Pancreas (tissue), 10 donors: Measurements from ENCODE around the gene ELP1. TPM values are rescaled to one million over a fixed set of nuclear protein-coding genes. Genes with fewer than 3 reads are reported as not detected.
"Not testable (repeated sequence)": the region's sequence is repeated elsewhere in the genome, so short reads cannot be mapped to it uniquely, and the experiment has no call there.

Experiments
- ATAC-seq, 4 donors: fragments of 200-7000 bp; cut with Tn5 transposase; one replicate each; pipeline versions ENCODE4 v1.8.0 to v1.9.1; 2020; ENCODE audit warnings: mild to moderate bottlenecking in 4 of 4, moderate library complexity in 4 of 4
- DNase-seq, 6 donors: peaks; one replicate each; pipeline ENCODE4 v3.0.0-alpha.2; 2020
- FAIRE-seq: peaks from 2 replicates; lab custom pipeline; 2012; peaks lifted over from hg19 to GRCh38; lab: Jason Lieb, UNC
- H3K27ac ChIP-seq, 4 donors: fragments of 200-600 bp; sonication (generic); 1 replicate in 3 of 4; 2 replicates in 1 of 4; pipeline versions ENCODE4 v1.5.0 to v1.8.0; 2020
- H3K27me3 ChIP-seq, 4 donors: fragments of 200-600 bp; one replicate each; pipeline ENCODE4 v1.8.0; 2021
- H3K36me3 ChIP-seq, 3 donors: fragments of 200-600 bp; sonication (generic) in 1 of 3; one replicate each; pipeline versions ENCODE4 v1.5.0 to v1.8.0; 2020 to 2021
- H3K4me1 ChIP-seq, 3 donors: fragments of 200-600 bp; one replicate each; pipeline ENCODE4 v1.8.0; 2021
- H3K4me3 ChIP-seq, 4 donors: fragments of 200-600 bp; sonication (generic) in 2 of 4; one replicate each; pipeline versions ENCODE4 v1.5.0 to v1.8.0; 2020 to 2021
- H3K9me3 ChIP-seq, 4 donors: fragments of 200-600 bp; one replicate each; pipeline ENCODE4 v1.8.0; 2021
- WGBS, 2 donors: extraction: QIAGEN DNeasy Blood & Tissue Kit; methylation state at CpG; one replicate each; pipeline ENCODE4 v1.1.7; 2013; 5-methylcytosine and 5-hydroxymethylcytosine counted together
- intact Hi-C, 3 donors: fragments of 100-400 bp; cut with DNase I; formaldehyde crosslinking; loops; one replicate each; pipeline versions ENCODE4 v1.11.1 to v1.14.2; 2022
- polyA plus RNA-seq, 2 donors: library from polyadenylated mRNA; stranded (reverse); fragments of 200-250 nt; gene quantifications; one replicate each; pipeline ENCODE4 v1.2.3, GENCODE V29; 2013
- total RNA-seq, 6 donors: library from RNA; stranded (reverse); fragmentation: NEBNext Ultra II Directional in 4 of 6; extraction: Animal tissue kit (Norgen Biotek cat#: 25700) in 4 of 6; gene quantifications; one replicate each; pipeline versions ENCODE4 v1.2.1 to v1.2.4, GENCODE V29; 2021 to 2023
- TF ChIP-seq, protein P1 (sequence below), 4 donors: fragments of 200-600 bp; sonication (generic) in 3 of 4; IDR thresholded peaks; one replicate each; pipeline versions ENCODE4 v1.5.0 to v1.8.0; 2021; ENCODE audit warnings: antibody characterized with exemption in 4 of 4
- donor health status: healthy with polysubstance abuse.
- donor health status: DM: no; HTN: no; CAD: no; lungs with moderate emphysema.
- donor health status: DM: no; HTN: no; CAD: no.
- donor health status: control.
- donor health status: control.
- donor health status: Bipolar disorder and iron deficiency.
- donor health status: DM: yes; HTN: yes; CAD: no.
- donor health status: DM: no; HTN: no; CAD: no.
- donor health status: DM: no; HTN: no; CAD: no.
- donor health status: DM: yes; HTN: yes; CAD: no.

ELP1 gene
- total and polyA plus RNA-seq, 8 donors: 6.9 to 19.2 (median 10.0) TPM

DNA sequence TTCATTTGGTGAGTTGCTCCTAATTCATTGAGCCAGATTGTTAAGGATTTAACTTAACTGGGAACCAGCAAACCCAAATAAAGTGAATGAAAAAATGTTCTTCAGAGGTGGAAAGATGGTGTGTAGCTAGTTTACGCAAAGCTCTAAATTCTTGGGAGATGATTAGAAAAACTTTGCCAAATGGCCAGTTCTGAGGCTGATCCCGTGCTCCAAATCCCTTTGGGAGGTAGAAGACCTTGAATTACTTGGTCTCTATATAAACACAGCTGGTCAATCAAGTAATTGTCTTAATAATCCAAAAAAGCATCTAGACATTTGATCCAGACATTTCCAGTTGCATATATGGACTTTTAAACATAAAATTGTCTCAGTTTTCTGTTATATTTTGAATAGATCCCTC lies 89.5 kb downstream of the ELP1 start:
- no peaks in the 10 kb centered on the region for H3K36me3 ChIP-seq
- TF ChIP-seq, protein P1, sequence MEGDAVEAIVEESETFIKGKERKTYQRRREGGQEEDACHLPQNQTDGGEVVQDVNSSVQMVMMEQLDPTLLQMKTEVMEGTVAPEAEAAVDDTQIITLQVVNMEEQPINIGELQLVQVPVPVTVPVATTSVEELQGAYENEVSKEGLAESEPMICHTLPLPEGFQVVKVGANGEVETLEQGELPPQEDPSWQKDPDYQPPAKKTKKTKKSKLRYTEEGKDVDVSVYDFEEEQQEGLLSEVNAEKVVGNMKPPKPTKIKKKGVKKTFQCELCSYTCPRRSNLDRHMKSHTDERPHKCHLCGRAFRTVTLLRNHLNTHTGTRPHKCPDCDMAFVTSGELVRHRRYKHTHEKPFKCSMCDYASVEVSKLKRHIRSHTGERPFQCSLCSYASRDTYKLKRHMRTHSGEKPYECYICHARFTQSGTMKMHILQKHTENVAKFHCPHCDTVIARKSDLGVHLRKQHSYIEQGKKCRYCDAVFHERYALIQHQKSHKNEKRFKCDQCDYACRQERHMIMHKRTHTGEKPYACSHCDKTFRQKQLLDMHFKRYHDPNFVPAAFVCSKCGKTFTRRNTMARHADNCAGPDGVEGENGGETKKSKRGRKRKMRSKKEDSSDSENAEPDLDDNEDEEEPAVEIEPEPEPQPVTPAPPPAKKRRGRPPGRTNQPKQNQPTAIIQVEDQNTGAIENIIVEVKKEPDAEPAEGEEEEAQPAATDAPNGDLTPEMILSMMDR (IDR thresholded peaks at IDR 0.05): no peak
- no peak overlapping the region for H3K27ac ChIP-seq
- intact Hi-C loops: no loop called here
- H3K4me1 ChIP-seq: no peaks in the 10 kb centered on the region
- WGBS, 2 donors: 52 to 55% methylated on average over 2 of the region's 2 CpGs
- H3K4me3 ChIP-seq: no peak overlapping the region
- DNase-seq: no peak
- ATAC-seq: no peak
- no peak for FAIRE-seq
- H3K27me3 ChIP-seq: no peaks in the 10 kb centered on the region
- no peaks in the 10 kb centered on the region for H3K9me3 ChIP-seq

GRCh38 chr9:108842610-108843295 lies 91.2 kb downstream of the ELP1 start:
- WGBS, 2 donors: 68 to 73% methylated on average over 16 of the region's 16 CpGs
- intact Hi-C loops: no loop called here
- no peaks in the 10 kb centered on the region for H3K4me1 ChIP-seq
- no peak for ATAC-seq
- TF ChIP-seq, protein P1 (IDR thresholded peaks at IDR 0.05): no peak
- H3K4me3 ChIP-seq: no peak overlapping the region
- no peaks in the 10 kb centered on the region for H3K9me3 ChIP-seq
- no peak for FAIRE-seq
- H3K27me3 ChIP-seq: no peaks in the 10 kb centered on the region
- no peaks in the 10 kb centered on the region for H3K36me3 ChIP-seq
- DNase-seq: no peak
- H3K27ac ChIP-seq: no peak overlapping the region

DNA sequence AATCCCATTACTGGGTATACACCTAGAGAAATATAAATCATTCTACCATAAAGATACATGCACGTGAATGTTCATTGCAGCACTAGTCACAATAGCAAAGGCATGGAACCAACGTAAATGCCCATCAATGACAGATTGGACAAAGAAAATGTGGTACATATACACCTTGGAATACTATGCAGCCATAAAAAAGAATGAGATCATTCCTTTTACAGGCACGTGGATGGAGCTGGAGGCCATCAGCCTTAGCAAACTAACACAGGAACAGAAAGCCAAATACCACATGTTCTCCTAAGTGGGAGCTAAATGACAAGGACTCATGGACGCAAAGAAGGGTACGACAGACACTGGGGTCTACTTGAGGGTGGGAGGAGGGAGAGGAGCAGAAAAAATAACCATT lies 94.4 kb downstream of the ELP1 start:
- H3K27me3 ChIP-seq, H3K4me3 ChIP-seq, H3K36me3 ChIP-seq, intact Hi-C loops, H3K4me1 ChIP-seq, DNase-seq, ATAC-seq, FAIRE-seq, H3K27ac ChIP-seq, H3K9me3 ChIP-seq: not testable (repeated sequence)
- WGBS, 2 donors: 70 to 77% methylated on average over 5 of the region's 5 CpGs

DNA sequence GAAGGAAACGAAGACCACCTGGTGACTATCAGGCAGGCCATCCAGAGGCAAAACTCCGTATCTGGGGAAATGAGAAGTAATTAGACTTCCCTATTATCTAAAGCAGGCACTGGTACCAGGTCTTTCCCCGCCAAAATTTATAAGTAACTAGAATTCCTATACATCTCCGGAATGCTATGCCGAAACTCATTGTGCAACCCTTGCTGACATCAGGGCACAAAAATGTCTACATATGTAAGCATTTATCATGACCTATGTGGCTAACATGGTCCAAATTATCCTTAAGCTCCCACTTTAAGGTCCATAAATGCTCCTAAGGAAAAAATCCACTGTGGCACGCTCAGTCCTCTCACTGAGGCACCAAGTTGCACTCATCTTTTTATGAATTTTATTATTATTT lies 95.9 kb downstream of the ELP1 start:
- FAIRE-seq: no peak
- 82 to 85% methylated on average over 6 of the region's 6 CpGs for WGBS, 2 donors

GRCh38 chr9:108837530-108837929 lies 96.4 kb downstream of the ELP1 start:
- ATAC-seq: no peak
- TF ChIP-seq, protein P1 (IDR thresholded peaks at IDR 0.05): no peak
- no peaks in the 10 kb centered on the region for H3K27me3 ChIP-seq
- no peak overlapping the region for H3K27ac ChIP-seq
- 55 to 61% methylated on average over 4 of the region's 4 CpGs for WGBS, 2 donors
- H3K4me3 ChIP-seq: no peak overlapping the region
- no peaks in the 10 kb centered on the region for H3K9me3 ChIP-seq
- intact Hi-C loops: no loop called here
- no peak for DNase-seq
- no peaks in the 10 kb centered on the region for H3K4me1 ChIP-seq
- no peak for FAIRE-seq
- no peaks in the 10 kb centered on the region for H3K36me3 ChIP-seq

More for the DNA sequence above, 95.9 kb downstream of the ELP1 start:
- H3K36me3 ChIP-seq: no peaks in the 10 kb centered on the region
- no peaks in the 10 kb centered on the region for H3K27me3 ChIP-seq
- H3K27ac ChIP-seq: no peak overlapping the region
- DNase-seq (no peak), ATAC-seq (no peak)
- H3K4me3 ChIP-seq: no peak overlapping the region
- TF ChIP-seq, protein P1 (IDR thresholded peaks at IDR 0.05): no peak
- intact Hi-C loops: no loop called here
- no peaks in the 10 kb centered on the region for H3K9me3 ChIP-seq
- H3K4me1 ChIP-seq: no peaks in the 10 kb centered on the region
